HG02852 (cell line): Measurements from ENCODE around the gene VPS33B.
"Not testable (repeated sequence)": the region's sequence is repeated elsewhere in the genome, so short reads cannot be mapped to it uniquely, and the experiment has no call there.

Experiments used
- ATAC-seq: cut with Tn5 transposase; IDR thresholded peaks from one replicate; pipeline ENCODE4 v1.9.1; 2021; ENCODE audit warnings: mild to moderate bottlenecking, moderate library complexity; ENCODE audit not compliant: unreplicated experiment

The VPS33B gene

GRCh38 chr15:91022075-91022831 lies at the start of gene VPS33B:
Gene VPS33B, minus strand, starts transcription at chr15:91022594. Its CDS starts 345 bp downstream, at chr15:91022249.
- ATAC-seq = peak; percentile 69

DNA sequence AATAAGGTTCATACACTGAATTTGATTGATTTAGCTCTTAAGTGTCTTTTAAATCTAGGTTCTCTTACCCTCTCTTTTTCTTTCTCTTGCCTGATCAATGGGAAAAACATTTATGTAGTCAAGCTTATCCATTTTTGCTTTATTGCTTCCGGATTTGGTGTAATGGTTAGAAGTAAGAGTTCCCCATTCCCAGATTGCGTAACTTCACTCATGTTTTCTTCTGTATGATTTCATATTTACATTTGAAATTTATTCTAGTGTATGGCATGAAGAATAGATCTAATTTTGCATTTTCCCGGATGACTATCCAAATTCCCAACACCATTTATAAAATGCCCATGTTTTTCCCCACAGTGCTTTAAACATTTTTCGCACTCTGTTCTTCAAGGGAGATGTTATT lies 49.8 kb upstream of the VPS33B start:
- ATAC-seq = no peak

DNA sequence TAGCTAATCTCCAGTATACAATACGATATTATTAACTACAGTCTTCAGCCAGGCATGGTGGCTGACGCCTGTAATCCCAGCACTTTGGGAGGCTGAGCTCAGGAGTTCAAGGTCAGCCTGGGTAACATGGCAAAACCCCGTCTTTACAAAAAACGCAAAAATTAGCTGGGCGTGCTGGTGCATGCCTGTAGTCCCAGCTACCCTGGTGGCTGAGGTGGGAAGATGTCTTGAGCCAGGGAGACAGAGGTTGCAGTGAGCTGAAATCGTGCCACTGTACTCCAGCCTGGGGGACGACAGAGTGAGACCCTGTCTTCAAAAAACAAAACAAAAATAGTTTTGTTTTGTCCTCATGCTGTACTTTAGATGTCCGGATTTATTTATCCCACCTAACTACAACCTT lies 48.5 kb upstream of the VPS33B start:
- ATAC-seq = no peak

DNA sequence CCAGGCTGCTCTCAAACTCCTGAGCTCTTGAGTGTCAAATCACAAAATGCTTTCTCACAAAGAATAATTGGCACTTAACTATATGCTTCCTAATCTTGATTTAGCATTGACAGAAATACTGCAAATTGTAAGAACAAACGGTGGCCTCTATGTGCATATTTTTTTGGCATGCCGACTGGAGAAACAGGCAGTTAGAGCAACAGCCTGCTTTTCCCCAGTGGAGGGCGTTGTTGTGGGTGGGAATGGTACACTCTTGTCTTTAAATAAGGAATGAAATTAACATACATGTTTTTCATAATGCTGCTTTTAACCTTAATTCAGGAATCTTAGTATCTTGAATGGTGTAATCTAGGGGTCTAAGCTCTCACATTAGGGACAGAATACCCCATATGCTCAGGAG lies 46.6 kb upstream of the VPS33B start:
- no peak for ATAC-seq

GRCh38 chr15:91068436-91068835 lies 46.0 kb upstream of the VPS33B start:
- no peak for ATAC-seq

- ATAC-seq = no peak
Observed at GRCh38 chr15:91067036-91067435, 44.6 kb upstream of the VPS33B start.

- no peak for ATAC-seq
Observed at GRCh38 chr15:91065505-91065904, 43.1 kb upstream of the VPS33B start.

DNA sequence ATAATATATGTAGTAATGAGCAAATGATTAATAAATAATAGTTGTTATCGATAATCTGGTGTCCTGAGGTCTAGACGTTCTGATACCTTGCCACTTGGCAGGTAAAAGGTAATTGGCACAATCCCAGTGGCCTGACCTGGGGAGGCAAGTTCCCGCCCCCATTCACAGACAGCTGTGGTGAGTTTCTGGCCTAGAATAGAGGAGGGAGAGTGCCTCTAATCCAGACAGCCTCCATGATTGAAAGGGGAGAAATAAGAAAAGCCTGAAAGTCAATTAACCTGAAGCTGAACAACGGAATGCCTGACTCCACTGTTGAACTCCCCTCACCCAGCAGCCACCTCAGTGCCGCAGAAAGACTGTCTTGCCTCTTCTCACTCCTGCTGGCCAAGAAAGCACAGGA lies 39.6 kb upstream of the VPS33B start:
- ATAC-seq = no peak

DNA sequence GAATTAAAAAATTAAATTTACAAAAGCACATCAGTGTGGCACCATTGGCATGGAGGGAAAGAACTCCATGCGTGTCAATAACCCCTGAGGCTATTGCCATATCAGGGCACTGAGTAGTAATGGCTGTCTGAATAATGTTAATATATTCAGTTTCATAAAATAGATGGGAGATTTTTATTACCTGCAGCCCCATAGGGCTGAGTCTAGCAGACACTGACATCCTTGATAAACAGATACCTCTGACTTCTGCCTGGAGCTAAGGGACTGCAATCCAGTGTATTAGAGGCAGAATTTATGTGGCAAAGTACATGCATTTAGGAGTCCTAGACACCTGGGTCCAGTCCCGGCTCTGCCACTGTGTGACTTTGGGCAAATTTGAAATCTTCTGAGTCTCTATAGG lies 38.8 kb upstream of the VPS33B start:
- no peak for ATAC-seq

DNA sequence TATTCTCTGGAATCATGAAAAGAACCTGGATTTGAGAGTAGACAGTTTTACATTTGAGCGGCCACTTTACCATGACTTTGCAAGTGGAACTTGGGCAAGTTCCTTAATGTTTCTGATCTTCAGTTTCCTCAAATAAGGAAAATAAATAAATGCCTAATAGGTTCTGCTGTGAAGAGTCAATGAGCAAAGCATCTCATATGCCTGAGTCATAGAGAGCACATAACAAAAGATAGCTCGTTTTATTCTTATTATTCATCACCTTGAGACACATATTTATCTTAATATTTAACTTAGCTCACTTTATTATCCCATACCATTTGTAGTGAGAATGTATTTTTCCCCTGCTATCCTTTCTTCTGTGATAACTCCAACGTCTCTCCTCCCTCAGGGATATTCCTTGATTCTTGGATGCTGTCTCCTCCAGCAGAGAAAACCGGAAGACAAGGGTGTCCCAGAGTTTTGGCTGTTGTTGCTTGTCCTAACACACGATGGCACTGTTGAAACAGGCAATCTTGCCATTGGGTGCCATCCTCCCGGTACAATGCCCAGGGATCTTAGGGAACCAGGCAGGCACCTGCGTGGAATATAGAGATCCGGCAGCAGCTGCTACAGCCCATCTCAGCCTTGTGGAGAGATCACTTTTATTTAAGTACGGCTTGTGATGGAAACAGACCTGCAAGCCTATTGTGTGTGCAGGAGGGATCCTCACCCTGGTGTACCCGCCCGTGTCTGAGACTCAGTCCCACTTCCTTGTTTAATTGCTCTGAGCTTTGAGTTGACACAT lies 33.3 kb upstream of the VPS33B start:
- ATAC-seq = no peak

GRCh38 chr15:91054816-91055215 lies 32.4 kb upstream of the VPS33B start:
- ATAC-seq = no peak

GRCh38 chr15:91051248-91051647 lies 28.9 kb upstream of the VPS33B start:
- ATAC-seq = no peak

- peak; percentile 22 for ATAC-seq
Observed at GRCh38 chr15:91050128-91050455, 27.7 kb upstream of the VPS33B start.

DNA sequence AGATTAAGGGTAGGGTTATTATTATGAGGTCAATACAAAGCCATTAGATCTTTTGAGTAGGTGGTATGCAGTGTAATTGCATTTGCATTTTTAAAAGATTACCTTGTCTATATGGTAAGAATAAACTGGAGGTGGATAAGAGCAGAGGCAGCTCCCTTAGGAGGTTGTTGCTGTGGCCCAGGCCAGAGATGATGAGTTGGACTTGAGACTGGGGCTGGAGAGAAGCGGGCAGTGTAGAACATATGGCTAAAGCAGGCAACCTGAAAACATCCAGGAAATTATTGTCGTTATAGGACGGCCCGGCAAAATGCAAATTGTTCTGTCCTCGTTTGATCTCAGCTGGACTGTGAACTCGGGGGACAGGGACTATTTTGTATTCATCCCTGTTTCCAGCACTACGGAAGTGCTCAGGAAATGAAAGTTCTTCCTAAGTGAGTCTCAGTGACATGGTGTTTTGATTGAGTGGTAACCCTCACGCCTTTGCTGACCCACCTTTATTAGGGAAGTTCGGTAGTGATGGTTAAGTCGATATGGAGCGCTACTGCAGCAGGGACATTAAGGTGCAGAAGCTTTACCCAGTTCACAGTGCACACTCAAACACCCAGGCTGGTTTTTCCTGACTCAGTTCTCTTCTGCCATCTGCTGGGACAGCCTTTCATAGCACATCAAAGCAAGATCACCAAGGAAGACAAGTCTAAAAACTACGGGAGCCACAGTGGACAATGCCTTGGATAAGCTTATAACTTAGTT lies 27.2 kb upstream of the VPS33B start:
- peak; percentile 72 for ATAC-seq

- no peak for ATAC-seq
Observed at GRCh38 chr15:91047545-91048199, 25.3 kb upstream of the VPS33B start.

- not testable (repeated sequence) for ATAC-seq
Observed at GRCh38 chr15:91046056-91046455, 23.7 kb upstream of the VPS33B start.

DNA sequence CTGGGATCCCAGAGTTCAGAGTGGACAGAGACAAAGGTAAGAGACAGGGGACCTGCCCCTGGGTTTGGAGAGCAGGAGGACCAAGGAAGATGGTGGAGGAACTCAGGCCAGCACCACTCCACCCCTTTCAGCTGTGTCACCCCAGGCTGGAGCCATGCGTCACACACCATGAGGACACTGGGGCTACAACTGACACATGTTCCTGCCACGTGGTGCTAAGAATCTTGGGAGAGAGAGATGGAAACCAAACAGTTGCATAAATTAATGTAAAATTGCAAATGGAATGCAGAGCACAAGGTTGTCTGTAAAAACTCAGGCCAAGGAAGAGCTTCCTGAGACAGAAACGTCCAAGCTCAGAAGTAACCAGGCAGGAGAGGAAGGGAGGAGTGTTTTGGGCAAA lies 22.7 kb upstream of the VPS33B start:
- no peak for ATAC-seq

GRCh38 chr15:91043202-91043874 lies 20.9 kb upstream of the VPS33B start:
- no peak for ATAC-seq

DNA sequence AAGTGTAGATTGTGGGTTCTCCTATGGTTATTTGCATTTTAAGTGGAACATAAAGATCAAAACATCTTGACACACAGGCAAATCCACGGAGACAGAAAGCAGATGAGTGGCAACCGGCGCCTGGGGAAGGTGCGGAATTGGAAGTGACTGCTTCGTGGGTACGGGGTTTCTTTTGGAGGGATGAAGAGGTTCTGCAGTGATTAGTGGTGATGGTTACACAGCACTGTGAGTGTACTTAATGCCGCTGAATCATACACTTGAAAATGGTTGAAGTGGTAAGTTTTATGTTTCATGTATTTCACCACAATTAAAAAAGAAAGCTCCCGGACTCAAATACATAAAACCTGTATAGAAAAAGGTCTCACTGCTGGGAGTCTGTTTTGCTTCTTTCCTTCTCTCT lies 18.5 kb upstream of the VPS33B start:
- no peak for ATAC-seq

DNA sequence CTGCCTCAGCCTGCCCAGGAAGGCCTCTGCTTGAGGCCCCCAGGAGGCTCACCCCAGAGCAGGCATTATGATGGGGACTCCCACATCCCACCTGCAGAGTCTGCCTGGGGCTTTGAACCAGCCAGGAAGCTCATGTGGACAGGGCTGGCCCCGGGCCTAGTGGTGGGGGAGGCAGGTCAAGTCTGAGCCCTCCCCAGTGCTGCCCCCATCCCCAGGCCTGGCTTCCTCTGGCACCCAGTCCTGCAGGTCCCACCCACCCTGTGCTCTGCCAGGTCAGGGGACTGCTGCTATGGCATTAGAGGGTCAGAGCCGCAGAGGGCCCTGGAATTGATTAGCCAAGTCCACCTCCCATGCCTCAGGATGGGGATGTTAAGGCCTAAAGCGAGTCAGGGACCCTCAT lies 17.6 kb upstream of the VPS33B start:
- ATAC-seq = no peak
